Aorta (tissue), 5 donors: Measurements from ENCODE around the gene TAF5L. TPM values are rescaled to one million over a fixed set of nuclear protein-coding genes. Genes with fewer than 3 reads are reported as not detected.
"Not testable (repeated sequence)": the region's sequence is repeated elsewhere in the genome, so short reads cannot be mapped to it uniquely, and the experiment has no call there.

Experiments
- ATAC-seq: fragments of 200-7000 bp; cut with Tn5 transposase; one replicate; pipeline ENCODE4 v1.9.1; 2022; ENCODE audit warnings: moderate library complexity; ENCODE audit not compliant: low FRiP score
- DNase-seq, 2 donors: peaks; one replicate each; pipeline ENCODE4 v3.0.0-alpha.2; 2020
- H3K27ac ChIP-seq, 2 donors: one replicate each; pipeline ENCODE4 v1.5.1; 2013; ENCODE audit warnings: low read length in 2 of 2, mild to moderate bottlenecking in 2 of 2, moderate library complexity in 2 of 2, control low read depth in 1 of 2, inconsistent platforms in 1 of 2, low read depth in 1 of 2
- H3K27me3 ChIP-seq, 2 donors: one replicate each; pipeline ENCODE4 v1.6.1; 2013; ENCODE audit warnings: control low read depth in 1 of 2, low read length in 1 of 2, mild to moderate bottlenecking in 1 of 2, moderate library complexity in 1 of 2; ENCODE audit not compliant: insufficient read depth in 2 of 2, control insufficient read depth in 1 of 2
- H3K36me3 ChIP-seq, 2 donors: one replicate each; pipeline ENCODE4 v1.6.1; 2013; ENCODE audit warnings: control low read depth in 1 of 2, low read length in 1 of 2, mild to moderate bottlenecking in 1 of 2; ENCODE audit not compliant: insufficient read depth in 2 of 2, control insufficient read depth in 1 of 2
- H3K4me1 ChIP-seq, 2 donors: one replicate each; pipeline ENCODE4 v1.6.1; 2013; ENCODE audit warnings: low read length in 2 of 2, control low read depth in 1 of 2, mild to moderate bottlenecking in 1 of 2, moderate library complexity in 1 of 2; ENCODE audit not compliant: insufficient read depth in 2 of 2, control insufficient read depth in 1 of 2
- H3K4me3 ChIP-seq, 2 donors: one replicate each; pipeline ENCODE4 v1.5.1; 2013; ENCODE audit warnings: low read length in 2 of 2, control low read depth in 1 of 2, mild to moderate bottlenecking in 1 of 2
- H3K9me3 ChIP-seq: one replicate; pipeline ENCODE4 v1.6.1; 2013; ENCODE audit warnings: mild to moderate bottlenecking, low read length; ENCODE audit not compliant: control insufficient read depth
- WGBS, 2 donors: extraction: QIAGEN DNeasy Blood & Tissue Kit; methylation state at CpG; one replicate each; pipeline ENCODE4 v1.1.7; 2013; 5-methylcytosine and 5-hydroxymethylcytosine counted together
- intact Hi-C, 2 donors: fragments of 100-400 bp; cut with DNase I; formaldehyde crosslinking; loops; one replicate each; pipeline versions ENCODE4 v1.14.2 to v1.15.0; 2022
- polyA plus RNA-seq, 2 donors: library from polyadenylated mRNA; stranded (reverse); fragments of 200-250 nt; gene quantifications; one replicate each; pipeline ENCODE4 v1.2.3, GENCODE V29; 2013
- total RNA-seq, 2 donors: library from RNA; stranded (reverse); fragmentation: NEBNext Ultra II Directional; extraction: Animal tissue kit (Norgen Biotek cat#: 25700); gene quantifications; one replicate each; pipeline ENCODE4 v1.2.1, GENCODE V29; 2021
- donor health status: healthy with polysubstance abuse.
- donor health status: Bipolar disorder and iron deficiency.
- donor health status: DM: no; HTN: no; CAD: no.
- donor health status: DM: no; HTN: no; CAD: no.
- donor health status: DM: yes; HTN: yes; CAD: no.

TAF5L gene
- total and polyA plus RNA-seq, 4 donors = 11.6 to 37.8 (median 22.9) TPM

DNA sequence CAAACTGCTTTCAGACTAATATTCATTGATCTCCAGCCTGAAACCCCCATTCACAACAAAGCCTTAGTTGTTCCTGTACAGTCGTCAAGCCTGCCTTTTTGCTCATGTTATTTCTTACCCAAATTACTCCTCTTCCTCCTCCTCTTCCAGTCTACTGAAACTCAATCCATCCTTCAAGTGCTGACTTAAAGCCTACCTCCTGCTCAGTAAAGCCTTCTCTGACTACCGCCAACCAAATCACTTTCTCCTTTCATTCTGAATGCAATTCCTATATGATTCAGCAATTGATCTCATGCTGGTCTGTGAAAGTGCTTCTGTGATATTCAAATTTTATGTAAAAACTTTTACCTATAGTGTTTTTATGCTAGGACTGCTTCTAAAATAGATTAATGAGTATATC lies 18.6 kb downstream of the TAF5L start:
- H3K27ac ChIP-seq = no peak overlapping the region
- intact Hi-C loops = no loop called here
- no peak for ATAC-seq
- H3K4me1 ChIP-seq = no peaks in the 10 kb centered on the region
- no peaks in the 10 kb centered on the region for H3K9me3 ChIP-seq
- H3K27me3 ChIP-seq = no peaks in the 10 kb centered on the region
- no peak for DNase-seq
- WGBS, 2 donors = 92 to 96% methylated on average over 2 of the region's 2 CpGs
- no peak overlapping the region for H3K4me3 ChIP-seq
- H3K36me3 ChIP-seq = peaks cover 10 to 18% of the 10 kb centered on the region in 2 donors

DNA sequence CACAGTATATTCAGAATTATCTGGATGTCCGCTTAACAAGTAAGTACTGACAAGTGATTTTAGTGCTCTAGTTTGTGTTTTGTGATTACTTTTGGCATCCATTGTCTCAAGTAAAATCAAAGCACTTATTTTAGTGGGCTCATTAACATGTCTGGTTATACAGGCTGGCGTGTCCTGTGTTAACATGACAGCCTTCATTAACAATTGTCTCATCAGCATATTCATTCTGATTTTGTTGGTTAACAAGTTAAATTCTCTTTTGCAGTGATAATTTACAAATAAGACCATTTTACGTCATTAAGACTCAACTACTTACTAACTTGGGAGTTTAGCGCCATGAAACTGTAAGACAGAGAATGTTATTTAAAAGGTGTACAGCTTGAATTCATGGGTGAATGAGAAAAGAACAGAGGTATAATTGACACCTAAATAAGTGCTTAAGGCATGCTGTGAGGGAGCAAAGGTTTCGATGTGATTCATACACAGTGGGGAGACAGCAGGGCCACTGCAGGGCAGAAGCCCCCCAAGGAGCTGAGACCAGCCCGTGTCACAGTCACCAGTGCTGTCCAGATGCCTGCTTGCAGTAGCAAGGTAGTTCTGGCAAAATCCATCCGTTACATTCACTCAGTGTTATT lies 22.4 kb downstream of the TAF5L start:
- H3K9me3 ChIP-seq = no peaks in the 10 kb centered on the region
- H3K36me3 ChIP-seq = peaks cover 8 to 11% of the 10 kb centered on the region in 2 donors
- 88 to 89% methylated on average over 7 of the region's 7 CpGs for WGBS, 2 donors
- no peaks in the 10 kb centered on the region for H3K27me3 ChIP-seq
- intact Hi-C loops = no loop called here
- H3K4me1 ChIP-seq = peaks cover 4 to 10% of the 10 kb centered on the region in 2 donors
- DNase-seq (no peak), ATAC-seq (no peak)
- H3K4me3 ChIP-seq = no peak overlapping the region
- H3K27ac ChIP-seq = no peak overlapping the region

DNA sequence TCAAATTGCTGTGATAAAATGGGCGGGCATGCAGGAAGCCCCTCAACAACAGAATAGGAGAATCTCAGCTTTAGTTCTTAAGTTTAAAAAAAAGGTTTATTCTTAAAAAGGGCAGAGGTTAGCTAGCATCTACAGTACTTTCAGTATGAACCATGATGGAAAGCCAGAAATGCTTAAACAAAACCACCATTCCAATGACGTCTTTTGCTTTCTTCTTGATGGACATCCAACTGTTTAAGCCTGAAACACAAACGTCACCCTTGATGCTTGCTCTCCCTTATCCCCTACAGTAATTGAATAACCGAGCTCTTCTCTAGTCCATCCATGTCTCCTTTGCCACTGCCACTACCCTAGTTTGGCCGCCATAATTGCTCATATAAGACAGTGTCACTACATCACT lies 25.7 kb downstream of the TAF5L start:
- H3K9me3 ChIP-seq = no peaks in the 10 kb centered on the region
- H3K4me3 ChIP-seq = no peak overlapping the region
- intact Hi-C loops = no loop called here
- ATAC-seq (no peak), DNase-seq (no peak)
- WGBS, 2 donors = 57 to 65% methylated on average over 5 of the region's 5 CpGs
- peaks cover 8 to 16% of the 10 kb centered on the region in 2 donors for H3K4me1 ChIP-seq
- H3K27me3 ChIP-seq = no peaks in the 10 kb centered on the region
- peaks cover 5 to 10% of the 10 kb centered on the region in 2 donors for H3K36me3 ChIP-seq
- peak overlapping the region; percentile 64 to 80 for H3K27ac ChIP-seq

- Histone ChIP-seq H3K27ac (peak overlapping the region; percentile 80 to 81), H3K27me3 (no peaks in the 10 kb centered on the region), H3K36me3 (peaks cover 5 to 15% of the 10 kb centered on the region in 2 donors), H3K4me1 (peaks cover 8 to 16% of the 10 kb centered on the region in 2 donors), H3K4me3 (no peak overlapping the region), H3K9me3 (no peaks in the 10 kb centered on the region)
- 67 to 71% methylated on average over 3 of the region's 3 CpGs for WGBS, 2 donors
- intact Hi-C loops = loop anchor here (2.0 kb wide), 1 partner anchor 25 kb away; no protein-coding TSS in a partner anchor
- DNase-seq (no peak), ATAC-seq (no peak)
Measured at GRCh38 chr1:229599218-229599954, 26.5 kb downstream of the TAF5L start.

DNA sequence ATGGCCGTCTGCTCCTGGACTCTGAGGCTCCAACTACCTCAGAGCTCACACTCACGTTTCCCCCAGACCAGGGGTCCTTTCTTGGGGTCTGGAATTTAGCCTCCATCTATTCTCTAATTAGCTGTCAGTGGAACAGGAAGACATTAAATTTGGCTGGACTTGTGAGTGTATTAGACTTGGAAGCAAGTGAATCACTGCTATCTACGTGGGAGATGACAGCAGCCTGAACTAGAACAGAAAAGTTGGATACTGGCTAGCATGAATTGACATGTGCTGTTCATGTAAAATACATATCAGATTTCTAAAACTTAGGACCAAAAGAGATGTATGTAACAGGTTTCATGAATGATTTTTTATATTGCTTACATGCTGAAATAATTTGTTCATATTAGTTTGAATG lies 28.0 kb downstream of the TAF5L start:
- Histone ChIP-seq H3K27ac (peak overlapping the region; percentile 88 to 98), H3K9me3 (no peaks in the 10 kb centered on the region), H3K4me3 (no peak overlapping the region), H3K4me1 (peaks cover 8 to 16% of the 10 kb centered on the region in 2 donors), H3K36me3 (peaks cover 6 to 15% of the 10 kb centered on the region in 2 donors), H3K27me3 (no peaks in the 10 kb centered on the region)
- intact Hi-C loops = loop anchor here (2.0 kb wide), 2 partner anchors 27 to 39 kb away; partner anchors contain the start of gene ABCB10 (in 2 of the 2)
- 5 to 9% methylated on average over 3 of the region's 3 CpGs for WGBS, 2 donors
- no peak for DNase-seq
- no peak for ATAC-seq

GRCh38 chr1:229596925-229597699 lies 28.8 kb downstream of the TAF5L start:
- Histone ChIP-seq H3K36me3 (peaks cover 8 to 11% of the 10 kb centered on the region in 2 donors), H3K4me3 (no peak overlapping the region), H3K27me3 (no peaks in the 10 kb centered on the region), H3K4me1 (peaks cover 8 to 16% of the 10 kb centered on the region in 2 donors), H3K9me3 (no peaks in the 10 kb centered on the region), H3K27ac (peak overlapping the region; percentile 73 to 98)
- peak; percentile 85 to 87 for DNase-seq
- 2 to 3% methylated on average over 7 of the region's 7 CpGs for WGBS, 2 donors
- ATAC-seq = peak; percentile 91
- intact Hi-C loops = loop anchor here (2.0 kb wide), 1 partner anchor 38 kb away; the partner anchor contains the start of gene ABCB10 (in 2 of the 2)

DNA sequence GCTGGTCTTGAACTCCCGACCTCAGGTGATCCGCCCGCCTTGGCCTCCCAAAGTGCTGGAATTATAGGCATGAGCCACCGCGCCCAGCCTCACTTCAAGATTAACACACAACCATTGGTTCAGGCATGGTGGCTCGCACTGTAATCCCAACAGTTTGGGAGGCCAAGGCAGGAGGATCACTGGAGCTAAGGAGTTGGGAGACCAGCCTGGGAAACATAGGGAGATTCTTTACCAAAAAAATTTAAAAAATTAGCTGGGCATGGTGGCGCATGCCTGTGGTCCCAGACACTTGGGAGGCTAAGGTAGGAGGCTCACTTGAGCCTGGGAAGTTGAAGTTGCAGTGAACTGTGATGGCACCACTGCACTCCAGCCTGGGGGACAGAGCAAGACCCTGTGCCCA lies 30.0 kb downstream of the TAF5L start:
- not testable (repeated sequence) for H3K27me3 ChIP-seq, H3K4me3 ChIP-seq, DNase-seq, H3K36me3 ChIP-seq, H3K9me3 ChIP-seq, ATAC-seq
- intact Hi-C loops = loop anchor here (2.0 kb wide), 1 partner anchor 37 kb away; the partner anchor contains the start of gene ABCB10 (in 2 of the 2)
- Histone ChIP-seq H3K27ac (peak overlapping the region; percentile 72 to 77), H3K4me1 (peaks cover 8 to 12% of the 10 kb centered on the region in 2 donors)
- WGBS, 2 donors = 96 to 97% methylated on average over 7 of the region's 7 CpGs

- peaks cover 8 to 9% of the 10 kb centered on the region in 2 donors for H3K36me3 ChIP-seq
- peaks cover 5 to 6% of the 10 kb centered on the region in 2 donors for H3K4me1 ChIP-seq
- intact Hi-C loops = no loop called here
- 94 to 95% methylated on average over 34 of the region's 34 CpGs for WGBS, 2 donors
- H3K9me3 ChIP-seq = no peaks in the 10 kb centered on the region
- peak overlapping the region; percentile 9 to 70 for H3K27ac ChIP-seq
- DNase-seq (no peak), ATAC-seq (no peak)
- H3K27me3 ChIP-seq = no peaks in the 10 kb centered on the region
- H3K4me3 ChIP-seq = no peak overlapping the region
Measured at GRCh38 chr1:229594227-229595008, 31.5 kb downstream of the TAF5L start.
